Loucy (cell line): ENCODE results near the gene PRPH.

Source experiments
- EZH2phosphoT487 ChIP-seq: fragments of 200-600 bp; IDR thresholded peaks from 2 replicates; pipeline ENCODE4 v1.6.1; 2018; ENCODE audit warnings: antibody characterized with exemption, mild to moderate bottlenecking, moderate library complexity, borderline replicate concordance
- TF ChIP-seq, protein P1 (sequence below): fragments of 200-600 bp; sonication (generic); conservative IDR thresholded peaks from 2 replicates; pipeline ENCODE4 v1.5.1; 2014; ENCODE audit warnings: mild to moderate bottlenecking, antibody characterized with exemption, low read length

DNA sequence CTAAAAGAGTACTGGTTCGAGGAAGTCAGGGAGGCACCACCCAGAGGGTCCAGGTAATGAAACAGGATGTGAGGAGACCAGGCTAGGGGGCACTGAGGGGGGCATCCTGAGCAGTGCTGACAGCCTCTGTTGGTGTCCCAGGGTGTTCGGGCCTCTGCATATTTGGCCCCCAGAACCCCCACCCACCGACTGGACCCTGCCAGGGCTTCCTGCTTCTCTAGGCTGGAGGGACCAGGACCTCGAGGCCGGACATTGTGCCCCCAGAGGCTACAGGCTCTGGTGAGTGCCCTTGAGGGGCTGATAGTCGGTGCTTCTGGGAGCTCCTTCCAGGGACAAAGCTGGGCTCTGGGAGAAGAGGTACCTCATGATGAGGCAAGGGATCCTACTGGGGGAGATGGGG lies 30.7 kb downstream of the PRPH start:
- TF ChIP-seq, protein P1, sequence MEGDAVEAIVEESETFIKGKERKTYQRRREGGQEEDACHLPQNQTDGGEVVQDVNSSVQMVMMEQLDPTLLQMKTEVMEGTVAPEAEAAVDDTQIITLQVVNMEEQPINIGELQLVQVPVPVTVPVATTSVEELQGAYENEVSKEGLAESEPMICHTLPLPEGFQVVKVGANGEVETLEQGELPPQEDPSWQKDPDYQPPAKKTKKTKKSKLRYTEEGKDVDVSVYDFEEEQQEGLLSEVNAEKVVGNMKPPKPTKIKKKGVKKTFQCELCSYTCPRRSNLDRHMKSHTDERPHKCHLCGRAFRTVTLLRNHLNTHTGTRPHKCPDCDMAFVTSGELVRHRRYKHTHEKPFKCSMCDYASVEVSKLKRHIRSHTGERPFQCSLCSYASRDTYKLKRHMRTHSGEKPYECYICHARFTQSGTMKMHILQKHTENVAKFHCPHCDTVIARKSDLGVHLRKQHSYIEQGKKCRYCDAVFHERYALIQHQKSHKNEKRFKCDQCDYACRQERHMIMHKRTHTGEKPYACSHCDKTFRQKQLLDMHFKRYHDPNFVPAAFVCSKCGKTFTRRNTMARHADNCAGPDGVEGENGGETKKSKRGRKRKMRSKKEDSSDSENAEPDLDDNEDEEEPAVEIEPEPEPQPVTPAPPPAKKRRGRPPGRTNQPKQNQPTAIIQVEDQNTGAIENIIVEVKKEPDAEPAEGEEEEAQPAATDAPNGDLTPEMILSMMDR, result no peak
- TF ChIP-seq EZH2phosphoT487, result no peak
